ENCODE data around the gene CGB8. TPM values are rescaled to one million over a fixed set of nuclear protein-coding genes. Genes with fewer than 3 reads are reported as not detected.

CGB8 gene
- total and polyA plus RNA-seq, 2 of the 8 experiments (the other 6 are each of a cell fraction or from before 2014, with no cell fraction given), result 0.09 TPM; not detected in 1

- no peak overlapping the region for H3K23ac ChIP-seq (ENCODE audit: insufficient read length)
- H3K18ac ChIP-seq (ENCODE audit: extremely low read depth, low read length), result no peak overlapping the region; the same call in 1 of the 2 replicates
- H2BK15ac ChIP-seq (ENCODE audit: low read length), result no peak overlapping the region
- H3K79me2 ChIP-seq (ENCODE audit: control insufficient read depth in 1 of 2, insufficient read depth in 2 of 2, low read length in 2 of 2), result no peaks in the 10 kb centered on the region
- no peak overlapping the region for H2AFZ ChIP-seq (ENCODE audit: low read length)
- peaks cover 8% of the 10 kb centered on the region for H3K23me2 ChIP-seq (ENCODE audit: low read depth, low read length)
- DNase-seq (ENCODE audit: low read depth in 1 of 2, low spot score in 2 of 2) (no peak), FAIRE-seq (no peak)
- H2BK20ac ChIP-seq (ENCODE audit: low read length), result no peak overlapping the region
- peaks cover 8 to 54% (median 46%) of the 10 kb centered on the region in 4 experiments for H3K27me3 ChIP-seq (replicated peaks in 1 of 4; ENCODE audit: control insufficient read depth in 3 of 4, extremely low read depth in 1 of 4, insufficient read depth in 3 of 4, low read length in 3 of 4)
- H3K14ac ChIP-seq (ENCODE audit: insufficient read length), result no peak overlapping the region
- H3K36me3 ChIP-seq (ENCODE audit: control insufficient read depth in 2 of 4, insufficient read depth in 4 of 4, low read length in 3 of 4), result no peaks in the 10 kb centered on the region
- peaks cover 0 to 22% (median 17%) of the 10 kb centered on the region in 4 experiments; a peak in 6 of 7 replicates for H3K4me1 ChIP-seq (replicated peaks in 1 of 4; ENCODE audit: control insufficient read depth in 3 of 4, insufficient read depth in 4 of 4, low read length in 3 of 4)
- H3K9me3 ChIP-seq (ENCODE audit: insufficient read depth in 2 of 2, low read depth in 1 of 2, low read length in 1 of 2), result no peaks in the 10 kb centered on the region; a peak in 1 of 4 replicates
- peak overlapping the region; percentile 88 to 90 for H3K4me2 ChIP-seq (ENCODE audit: insufficient read depth in 1 of 2, low read depth in 2 of 2, low read length in 2 of 2)
- no peak overlapping the region for H3K56ac ChIP-seq (replicated peaks; ENCODE audit: insufficient read length, low read depth, low read length)
- 0 out of 2 replicates have a peak overlapping the region, but pooled peaks have one; percentile 50 for H2BK12ac ChIP-seq (ENCODE audit: low read depth, low read length)
- H2BK5ac ChIP-seq (ENCODE audit: low read depth, low read length), result peak overlapping the region; percentile 35; the same call in 1 of the 2 replicates
- 57% methylated on average over 12 of the region's 13 CpGs; no CpG with 5 or more reads in 1 of the 2 experiments for WGBS, 2 experiments (ENCODE audit: extremely low coverage in 1 of 2, insufficient coverage in 1 of 2, insufficient read length in 1 of 2, insufficient replicate concordance in 2 of 2, low coverage in 1 of 2, low lambda C conversion rate in 2 of 2, missing lambda C conversion rate in 1 of 2)
- no peaks in the 10 kb centered on the region for H3K79me1 ChIP-seq (ENCODE audit: low read depth, low read length)
- no peak overlapping the region for H3K9ac ChIP-seq (replicated peaks in 1 of 4; ENCODE audit: extremely low read depth in 1 of 4, low read depth in 3 of 4, low read length in 3 of 4)
- H4K91ac ChIP-seq (replicated peaks; ENCODE audit: insufficient read length, low read length), result peak overlapping the region; percentile 25
- ChIA-PET CTCF (ENCODE audit: partially characterized antibody) (interaction anchor here (1.0 to 1.8 kb wide), 6 partner anchors 9 to 80 kb away, joined by 3 to 7 read pairs (median 4); partner anchors contain the start of genes GYS1 and RUVBL2), POLR2A (ENCODE audit: partially characterized antibody) (interaction anchor here (1.0 to 1.5 kb wide), 2 partner anchors 12 to 52 kb away, joined by 3 read pairs; no protein-coding TSS in a partner anchor)
- peak overlapping the region; percentile 32 for H3K4ac ChIP-seq (replicated peaks; ENCODE audit: insufficient read length, low read depth, low read length)
- no peak overlapping the region for H2AK5ac ChIP-seq (ENCODE audit: low read depth, low read length)
- H3K27ac ChIP-seq (ENCODE audit: low read depth, low read length), result no peak overlapping the region
- no peak overlapping the region for H4K8ac ChIP-seq (ENCODE audit: extremely low read depth, insufficient read depth, low read length)
- no peak overlapping the region for H2BK120ac ChIP-seq (replicated peaks; ENCODE audit: low read depth, low read length)
- H3K4me3 ChIP-seq (ENCODE audit: extremely low read depth in 1 of 4, insufficient read depth in 2 of 4, low read depth in 3 of 4, low read length in 4 of 4), result peak overlapping the region in 2 of 4 experiments; percentile 28 to 45; a peak in 4 of 8 replicates
- TF ChIP-seq RFX5 (IDR thresholded peaks at IDR 0.05; ENCODE audit: borderline replicate concordance, low read depth, low read length), result no peak
- no peak for TF ChIP-seq GTF2F1 (IDR thresholded peaks at IDR 0.05; ENCODE audit: borderline replicate concordance, low read depth, low read length)
- TF ChIP-seq CTCF (IDR thresholded peaks at IDR 0.05; ENCODE audit: control extremely low read depth in 1 of 3, insufficient read depth in 1 of 3, low read depth in 1 of 3, low read length in 3 of 3), result no peak
- TF ChIP-seq E2F6 (IDR thresholded peaks at IDR 0.05), result no peak
- no peaks in the 10 kb centered on the region for H4K20me1 ChIP-seq (replicated peaks in 1 of 2; ENCODE audit: control insufficient read depth in 1 of 2, insufficient read depth in 2 of 2, low read length in 2 of 2)
- peak overlapping the region; percentile 13 for H4K5ac ChIP-seq (ENCODE audit: insufficient read length, low read depth, low read length)
These were observed 17.1 kb upstream of the CGB8 start for GRCh38 chr19:49065905-49066512.

All from H1 (cell line).